IMR-90 (cell line): ENCODE results near the gene PRKAR1B.

Experiments used
- CEBPB ChIP-seq: IDR thresholded peaks from 2 replicates; pipeline ENCODE4 v1.6.1; 2012; ENCODE audit warnings: low read depth, low read length, improper control_type of control experiment
- MAFK ChIP-seq: IDR thresholded peaks from 2 replicates; pipeline ENCODE4 v1.6.1; 2012; ENCODE audit warnings: low read depth, low read length, improper control_type of control experiment
- MXI1 ChIP-seq: IDR thresholded peaks from 2 replicates; pipeline ENCODE4 v1.6.1; 2012; ENCODE audit warnings: low read depth, mild to moderate bottlenecking, low read length, moderate library complexity, borderline replicate concordance
- POLR2A ChIP-seq: IDR thresholded peaks from 2 replicates; pipeline ENCODE4 v1.6.1; 2012; ENCODE audit warnings: mild to moderate bottlenecking, low read depth, low read length
- RAD21 ChIP-seq: IDR thresholded peaks from 2 replicates; pipeline ENCODE4 v1.6.1; 2012; ENCODE audit warnings: low read length, improper control_type of control experiment
- TF ChIP-seq, protein P1 (sequence below): conservative IDR thresholded peaks from 2 replicates; pipeline ENCODE4 v1.5.1; 2012; ENCODE audit warnings: mild to moderate bottlenecking, low read depth, low read length, improper control_type of control experiment
- TF ChIP-seq, protein P2 (sequence below): fragments of 150-350 bp; IDR thresholded peaks from 2 replicates; pipeline ENCODE4 v1.6.1; 2016; ENCODE audit warnings: low read depth, mild to moderate bottlenecking, low read length, moderate library complexity, borderline replicate concordance
- TF ChIP-seq, protein P3 (sequence below): fragments of 150-350 bp; IDR thresholded peaks from 2 replicates; pipeline ENCODE4 v1.6.1; 2017; ENCODE audit warnings: mild to moderate bottlenecking, antibody characterized with exemption, low read length, low read depth

DNA sequence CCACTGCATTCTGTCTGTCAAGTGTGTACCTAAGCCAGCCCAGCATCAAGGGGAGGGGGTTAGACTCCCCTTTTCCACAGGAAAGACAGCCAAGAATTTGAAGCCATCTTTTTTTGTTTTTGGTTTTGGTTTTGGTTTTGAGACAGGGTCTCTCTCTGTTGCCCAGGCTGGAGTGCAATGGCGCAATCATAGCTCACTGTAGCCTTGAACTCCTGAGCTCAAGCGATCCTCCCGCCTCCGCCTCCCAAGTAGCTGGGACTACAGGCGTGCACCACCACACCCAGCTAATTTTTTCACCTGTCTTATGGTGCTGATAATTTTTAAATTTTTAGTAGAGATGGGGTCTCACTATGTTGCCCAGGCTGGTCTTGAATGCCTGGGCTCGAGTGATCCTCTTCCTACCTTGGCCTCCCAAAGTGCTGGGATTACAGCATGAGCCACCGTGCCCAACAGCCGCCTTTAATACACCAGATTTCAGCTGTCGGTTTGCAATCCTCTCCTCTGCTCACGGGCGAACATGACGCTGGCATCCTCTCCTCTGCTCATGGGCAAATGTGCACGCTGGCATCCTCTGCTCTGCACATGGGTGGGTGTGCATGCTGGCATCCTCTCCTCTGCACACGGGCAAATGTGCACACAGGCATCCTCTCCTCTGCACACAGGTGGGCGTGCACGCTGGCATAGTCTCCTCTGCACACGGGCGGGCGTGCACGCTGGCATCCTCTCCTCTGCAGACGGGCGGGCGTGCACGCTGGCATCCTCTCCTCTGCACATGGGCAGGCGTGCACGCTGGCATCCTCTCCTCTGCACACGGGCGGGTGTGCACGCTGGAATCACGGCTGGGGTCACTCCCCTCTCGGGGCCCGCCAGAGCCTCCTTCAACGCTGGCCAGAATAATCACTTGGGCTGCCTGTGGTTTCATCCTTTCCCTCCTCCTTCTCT is 151.4 kb downstream of the PRKAR1B start:
- TF ChIP-seq MAFK (no peak), MXI1 (no peak), CEBPB (no peak), POLR2A (no peak), RAD21 (no peak)
- TF ChIP-seq, protein P1, sequence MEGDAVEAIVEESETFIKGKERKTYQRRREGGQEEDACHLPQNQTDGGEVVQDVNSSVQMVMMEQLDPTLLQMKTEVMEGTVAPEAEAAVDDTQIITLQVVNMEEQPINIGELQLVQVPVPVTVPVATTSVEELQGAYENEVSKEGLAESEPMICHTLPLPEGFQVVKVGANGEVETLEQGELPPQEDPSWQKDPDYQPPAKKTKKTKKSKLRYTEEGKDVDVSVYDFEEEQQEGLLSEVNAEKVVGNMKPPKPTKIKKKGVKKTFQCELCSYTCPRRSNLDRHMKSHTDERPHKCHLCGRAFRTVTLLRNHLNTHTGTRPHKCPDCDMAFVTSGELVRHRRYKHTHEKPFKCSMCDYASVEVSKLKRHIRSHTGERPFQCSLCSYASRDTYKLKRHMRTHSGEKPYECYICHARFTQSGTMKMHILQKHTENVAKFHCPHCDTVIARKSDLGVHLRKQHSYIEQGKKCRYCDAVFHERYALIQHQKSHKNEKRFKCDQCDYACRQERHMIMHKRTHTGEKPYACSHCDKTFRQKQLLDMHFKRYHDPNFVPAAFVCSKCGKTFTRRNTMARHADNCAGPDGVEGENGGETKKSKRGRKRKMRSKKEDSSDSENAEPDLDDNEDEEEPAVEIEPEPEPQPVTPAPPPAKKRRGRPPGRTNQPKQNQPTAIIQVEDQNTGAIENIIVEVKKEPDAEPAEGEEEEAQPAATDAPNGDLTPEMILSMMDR = no peak
- TF ChIP-seq, protein P2, sequence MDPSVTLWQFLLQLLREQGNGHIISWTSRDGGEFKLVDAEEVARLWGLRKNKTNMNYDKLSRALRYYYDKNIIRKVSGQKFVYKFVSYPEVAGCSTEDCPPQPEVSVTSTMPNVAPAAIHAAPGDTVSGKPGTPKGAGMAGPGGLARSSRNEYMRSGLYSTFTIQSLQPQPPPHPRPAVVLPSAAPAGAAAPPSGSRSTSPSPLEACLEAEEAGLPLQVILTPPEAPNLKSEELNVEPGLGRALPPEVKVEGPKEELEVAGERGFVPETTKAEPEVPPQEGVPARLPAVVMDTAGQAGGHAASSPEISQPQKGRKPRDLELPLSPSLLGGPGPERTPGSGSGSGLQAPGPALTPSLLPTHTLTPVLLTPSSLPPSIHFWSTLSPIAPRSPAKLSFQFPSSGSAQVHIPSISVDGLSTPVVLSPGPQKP = no peak
- TF ChIP-seq, protein P3, sequence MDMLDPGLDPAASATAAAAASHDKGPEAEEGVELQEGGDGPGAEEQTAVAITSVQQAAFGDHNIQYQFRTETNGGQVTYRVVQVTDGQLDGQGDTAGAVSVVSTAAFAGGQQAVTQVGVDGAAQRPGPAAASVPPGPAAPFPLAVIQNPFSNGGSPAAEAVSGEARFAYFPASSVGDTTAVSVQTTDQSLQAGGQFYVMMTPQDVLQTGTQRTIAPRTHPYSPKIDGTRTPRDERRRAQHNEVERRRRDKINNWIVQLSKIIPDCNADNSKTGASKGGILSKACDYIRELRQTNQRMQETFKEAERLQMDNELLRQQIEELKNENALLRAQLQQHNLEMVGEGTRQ = no peak
